ENCODE data around the gene SCO2.

Gene SCO2

GRCh38 chr22:50474710-50475651, 50.4 kb downstream of the SCO2 start, which contains the start of gene SBF1:
TSS of gene SBF1 (minus strand) at chr22:50475035. CDS start at chr22:50474840, 195 bp downstream.
- no peak for FAIRE-seq

DNA sequence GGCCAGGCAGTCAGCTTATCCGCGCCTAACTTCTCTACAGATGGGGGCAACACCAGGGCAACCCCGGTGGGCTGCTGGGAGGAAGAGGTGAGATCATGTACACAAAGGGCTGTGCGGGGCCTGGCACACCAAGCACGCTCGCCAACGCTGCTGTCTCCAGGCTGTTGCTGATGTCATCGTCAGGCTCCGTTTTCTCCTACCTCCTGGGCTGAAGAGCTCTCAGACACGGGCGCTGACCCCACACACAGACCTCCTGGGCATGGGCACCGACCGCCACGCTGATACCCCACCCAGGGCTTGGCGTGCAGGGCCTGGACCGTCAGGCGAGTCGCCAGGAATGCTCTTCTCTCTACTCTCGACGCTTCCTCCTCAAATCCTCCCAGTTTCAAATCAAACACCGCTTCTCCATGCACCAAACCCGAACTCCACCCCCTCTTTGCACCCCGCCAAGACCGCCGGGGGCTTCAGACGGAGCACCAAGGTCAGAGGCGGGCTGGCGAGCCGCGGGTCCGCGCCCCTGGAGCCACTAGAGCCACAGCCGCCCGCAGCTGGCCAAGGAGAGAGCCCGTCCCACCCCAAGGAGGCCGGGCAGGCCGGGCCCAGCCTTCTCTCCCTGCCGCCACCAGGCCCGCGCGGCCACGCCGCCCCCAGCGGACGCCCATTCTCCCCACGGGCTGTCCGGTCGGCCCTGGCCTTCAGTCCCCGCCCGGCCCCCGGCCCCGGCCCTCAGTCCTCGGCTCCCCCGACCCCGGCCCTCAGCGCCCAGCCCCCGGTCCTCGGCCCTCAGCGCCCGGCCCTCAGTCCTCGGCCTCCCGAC, 51.3 kb downstream of the SCO2 start:
- FAIRE-seq, result no peak
